Mesenchymal stem cell (in vitro differentiated cells and primary cell): ENCODE measurements around the gene COG6.

Experiments used
- DNase-seq: peaks from one replicate; pipeline ENCODE4 v3.0.0-alpha.2; 2013
- H2AFZ ChIP-seq: one replicate; pipeline ENCODE4 v1.6.1; 2013; ENCODE audit warnings: low read depth, mild to moderate bottlenecking, control low read depth, inconsistent platforms, low read length, moderate library complexity
- H2AK5ac ChIP-seq: 2 replicates; pipeline ENCODE4 v1.6.1; 2013; ENCODE audit warnings: low read length, moderate library complexity, mild to moderate bottlenecking, inconsistent platforms; ENCODE audit not compliant: severe bottlenecking
- H2BK120ac ChIP-seq: one replicate; pipeline ENCODE4 v1.6.1; 2013; ENCODE audit warnings: low read depth, mild to moderate bottlenecking, inconsistent platforms, low read length, moderate library complexity
- H2BK12ac ChIP-seq, 2 experiments: one replicate each; pipeline ENCODE4 v1.6.1; 2013; ENCODE audit warnings: inconsistent platforms in 2 of 2, low read length in 2 of 2, mild to moderate bottlenecking in 2 of 2, moderate library complexity in 2 of 2, control low read depth in 1 of 2
- H2BK15ac ChIP-seq: one replicate; pipeline ENCODE4 v1.6.1; 2013; ENCODE audit warnings: mild to moderate bottlenecking, low read depth, inconsistent platforms; ENCODE audit not compliant: poor library complexity, severe bottlenecking
- H2BK5ac ChIP-seq: 2 replicates; pipeline ENCODE4 v1.6.1; 2013; ENCODE audit warnings: low read depth, mild to moderate bottlenecking, low read length, control low read depth, inconsistent platforms; ENCODE audit not compliant: poor library complexity, severe bottlenecking
- H3K14ac ChIP-seq, 2 experiments: one replicate each; pipeline ENCODE4 v1.6.1; 2013; ENCODE audit warnings: inconsistent platforms in 2 of 2, low read length in 2 of 2, control low read depth in 1 of 2, mild to moderate bottlenecking in 1 of 2, moderate library complexity in 1 of 2
- H3K18ac ChIP-seq, 2 experiments: one replicate each; pipeline ENCODE4 v1.6.1; 2013; ENCODE audit warnings: inconsistent platforms in 2 of 2, low read length in 2 of 2, control low read depth in 1 of 2, low read depth in 1 of 2, mild to moderate bottlenecking in 1 of 2
- H3K23ac ChIP-seq, 2 experiments: one replicate each; pipeline ENCODE4 v1.6.1; 2013; ENCODE audit warnings: inconsistent platforms in 2 of 2, low read length in 2 of 2, mild to moderate bottlenecking in 2 of 2, moderate library complexity in 2 of 2, control low read depth in 1 of 2
- H3K27ac ChIP-seq: 2 replicates; pipeline ENCODE4 v1.5.1; 2013; ENCODE audit warnings: mild to moderate bottlenecking, moderate library complexity, low read length, control low read depth, inconsistent platforms; ENCODE audit not compliant: poor library complexity, severe bottlenecking
- H3K27me3 ChIP-seq, 2 experiments: 2 replicates each; pipeline versions ENCODE4 v1.6.1 to v1.7.0; 2013; ENCODE audit warnings: low read length in 2 of 2, mild to moderate bottlenecking in 2 of 2, moderate library complexity in 2 of 2, control low read depth in 1 of 2, inconsistent platforms in 1 of 2; ENCODE audit not compliant: control insufficient read depth in 1 of 2, insufficient read depth in 1 of 2
- H3K36me3 ChIP-seq, 2 experiments: 2 replicates each; pipeline versions ENCODE4 v1.6.1 to v1.7.0; 2013; ENCODE audit warnings: low read length in 2 of 2, control low read depth in 1 of 2, inconsistent platforms in 1 of 2, low read depth in 1 of 2, mild to moderate bottlenecking in 1 of 2; ENCODE audit not compliant: insufficient read depth in 2 of 2, control insufficient read depth in 1 of 2
- H3K4ac ChIP-seq, 2 experiments: one replicate each; pipeline ENCODE4 v1.6.1; 2013; ENCODE audit warnings: inconsistent platforms in 2 of 2, low read length in 2 of 2, mild to moderate bottlenecking in 2 of 2, moderate library complexity in 2 of 2, control low read depth in 1 of 2, low read depth in 1 of 2
- H3K4me1 ChIP-seq: 2 replicates; pipeline ENCODE4 v1.6.1; 2013; ENCODE audit warnings: low read depth, low read length, control low read depth; ENCODE audit not compliant: control insufficient read depth, insufficient read depth
- H3K4me2 ChIP-seq: 2 replicates; pipeline ENCODE4 v1.6.1; 2013; ENCODE audit warnings: low read length, mild to moderate bottlenecking, inconsistent platforms; ENCODE audit not compliant: poor library complexity, severe bottlenecking
- H3K4me3 ChIP-seq, 2 experiments: 2 replicates each; pipeline versions ENCODE4 v1.5.1 to v1.7.0; 2013; ENCODE audit warnings: low read length in 2 of 2, mild to moderate bottlenecking in 2 of 2, control low read depth in 1 of 2, low read depth in 1 of 2; ENCODE audit not compliant: insufficient read depth in 1 of 2
- H3K79me1 ChIP-seq: replicated peaks from 2 replicates; pipeline ENCODE4 v1.6.1; 2013; ENCODE audit warnings: mild to moderate bottlenecking, control low read depth, low read length, inconsistent platforms; ENCODE audit not compliant: poor library complexity, severe bottlenecking
- H3K9ac ChIP-seq: 2 replicates; pipeline ENCODE4 v1.7.0; 2013; ENCODE audit warnings: mild to moderate bottlenecking, low read length, moderate library complexity
- H3K9me3 ChIP-seq: 2 replicates; pipeline ENCODE4 v1.7.0; 2013; ENCODE audit warnings: mild to moderate bottlenecking, low read length; ENCODE audit not compliant: control insufficient read depth
- H4K8ac ChIP-seq: one replicate; pipeline ENCODE4 v1.6.1; 2013; ENCODE audit warnings: inconsistent platforms, mild to moderate bottlenecking, low read length, moderate library complexity
- H4K91ac ChIP-seq: one replicate; pipeline ENCODE4 v1.6.1; 2013; ENCODE audit warnings: mild to moderate bottlenecking, low read length, inconsistent platforms
- WGBS: methylation state at CpG from one replicate; pipeline ENCODE4 v1.1.7; 2013; ENCODE audit warnings: mixed read lengths; 5-methylcytosine and 5-hydroxymethylcytosine counted together

Gene COG6

DNA sequence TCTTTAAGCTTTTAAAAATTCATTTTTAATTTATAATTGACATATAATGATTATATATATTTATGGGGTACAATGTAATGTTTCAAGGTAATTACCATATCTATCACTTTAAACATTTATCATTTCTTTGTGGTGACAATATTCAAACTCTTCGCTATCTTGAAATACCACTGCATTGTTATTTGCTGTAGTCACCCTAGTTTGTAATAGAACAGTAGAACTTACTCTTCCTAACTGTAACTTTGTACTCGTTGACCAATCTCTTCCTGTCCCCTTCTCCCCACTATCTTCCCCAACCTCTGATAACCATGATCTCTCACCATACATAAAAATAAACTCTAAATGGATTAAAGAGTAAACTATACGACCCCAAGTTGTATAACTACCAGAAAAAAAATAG is 20.4 kb downstream of the COG6 start:
- no peaks in the 10 kb centered on the region for H3K9me3 ChIP-seq
- no peak overlapping the region for H2BK5ac ChIP-seq
- H3K36me3 ChIP-seq = peaks cover 7 to 41% of the 10 kb centered on the region in 2 experiments
- 49% methylated on average over 2 of the region's 3 CpGs for WGBS
- no peak overlapping the region for H2AK5ac ChIP-seq
- H2BK12ac ChIP-seq = no peak overlapping the region
- no peak overlapping the region for H3K23ac ChIP-seq
- no peak overlapping the region for H4K91ac ChIP-seq
- DNase-seq = no peak
- no peak overlapping the region for H3K14ac ChIP-seq
- no peak overlapping the region for H2BK15ac ChIP-seq
- no peak overlapping the region for H3K4me2 ChIP-seq
- H4K8ac ChIP-seq = no peak overlapping the region
- H3K9ac ChIP-seq = peak overlapping the region; percentile 34
- H3K4me3 ChIP-seq = no peak overlapping the region
- H3K18ac ChIP-seq = no peak overlapping the region
- no peak overlapping the region for H3K27ac ChIP-seq
- H2AFZ ChIP-seq = no peak overlapping the region
- H3K4me1 ChIP-seq = no peaks in the 10 kb centered on the region
- peaks cover 4% of the 10 kb centered on the region for H3K79me1 ChIP-seq
- no peaks in the 10 kb centered on the region for H3K27me3 ChIP-seq
- H2BK120ac ChIP-seq = no peak overlapping the region
- no peak overlapping the region for H3K4ac ChIP-seq

DNA sequence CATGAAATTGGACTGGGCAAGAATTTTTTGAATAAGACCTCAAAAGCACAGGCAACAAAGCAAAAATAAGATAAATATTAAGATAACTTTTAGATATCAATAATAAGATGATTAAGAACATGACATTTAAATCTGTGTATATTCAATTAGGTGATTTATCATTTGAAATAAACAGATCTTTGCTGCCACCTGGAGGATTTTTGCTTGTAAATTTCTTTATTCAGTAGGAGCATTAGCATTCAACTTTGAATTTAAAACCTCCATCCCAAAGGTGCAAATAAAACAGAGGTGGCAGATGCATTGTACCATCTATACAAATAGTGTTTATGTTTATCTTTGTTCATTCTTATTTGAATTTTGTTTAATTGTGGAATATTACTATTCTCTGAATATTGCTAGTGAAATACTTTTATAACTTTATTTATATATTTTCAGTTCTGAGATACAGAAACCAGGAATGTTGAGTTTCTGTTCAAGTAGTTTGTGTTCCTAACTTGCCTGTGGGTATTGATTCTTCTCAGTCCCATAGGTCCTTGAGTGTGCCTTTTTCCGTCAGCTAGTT is 20.9 kb downstream of the COG6 start:
- DNase-seq = peak; percentile 53
- H3K36me3 ChIP-seq = peaks cover 7 to 46% of the 10 kb centered on the region in 2 experiments

GRCh38 chr13:39682310-39682709 is 26.8 kb downstream of the COG6 start:
- Histone ChIP-seq H2BK12ac (no peak overlapping the region), H2BK120ac (no peak overlapping the region), H3K4me2 (no peak overlapping the region), H3K79me1 (peaks cover 6% of the 10 kb centered on the region), H2BK5ac (no peak overlapping the region), H3K9ac (no peak overlapping the region), H3K36me3 (peaks cover 7 to 55% of the 10 kb centered on the region in 2 experiments), H3K4me3 (no peak overlapping the region), H3K27ac (no peak overlapping the region), H3K14ac (no peak overlapping the region), H2AFZ (no peak overlapping the region), H3K23ac (no peak overlapping the region), H2BK15ac (no peak overlapping the region), H4K8ac (no peak overlapping the region), H3K9me3 (no peaks in the 10 kb centered on the region), H3K27me3 (no peaks in the 10 kb centered on the region), H2AK5ac (no peak overlapping the region), H4K91ac (no peak overlapping the region), H3K4ac (no peak overlapping the region), H3K4me1 (no peaks in the 10 kb centered on the region), H3K18ac (no peak overlapping the region)
- WGBS = no CpG with 5 or more reads among the region's 2 CpGs
- no peak for DNase-seq

More for the DNA sequence above, 20.9 kb downstream of the COG6 start:
- no peaks in the 10 kb centered on the region for H3K27me3 ChIP-seq
- H3K79me1 ChIP-seq = peaks cover 6% of the 10 kb centered on the region
- H3K14ac ChIP-seq = no peak overlapping the region
- H3K27ac ChIP-seq = no peak overlapping the region
- H2BK15ac ChIP-seq = no peak overlapping the region
- H2BK5ac ChIP-seq = no peak overlapping the region
- no peak overlapping the region for H3K4me2 ChIP-seq
- no peak overlapping the region for H3K18ac ChIP-seq
- no peak overlapping the region for H2BK12ac ChIP-seq
- H3K9ac ChIP-seq = peak overlapping the region; percentile 34
- H3K4me3 ChIP-seq = no peak overlapping the region
- no peak overlapping the region for H2AFZ ChIP-seq
- H3K23ac ChIP-seq = no peak overlapping the region
- no peaks in the 10 kb centered on the region for H3K9me3 ChIP-seq
- no peak overlapping the region for H4K8ac ChIP-seq
- no peak overlapping the region for H2AK5ac ChIP-seq
- no peak overlapping the region for H2BK120ac ChIP-seq
- 100% methylated on average over 1 of the region's 1 CpG for WGBS
- no peaks in the 10 kb centered on the region for H3K4me1 ChIP-seq
- no peak overlapping the region for H3K4ac ChIP-seq
- H4K91ac ChIP-seq = no peak overlapping the region

- Histone ChIP-seq H3K79me1 (peaks cover 6% of the 10 kb centered on the region), H2AFZ (no peak overlapping the region), H3K27me3 (no peaks in the 10 kb centered on the region), H2BK15ac (no peak overlapping the region), H3K4me3 (no peak overlapping the region), H3K23ac (no peak overlapping the region), H3K4ac (no peak overlapping the region), H4K8ac (no peak overlapping the region), H3K9ac (no peak overlapping the region), H2BK120ac (no peak overlapping the region), H3K18ac (no peak overlapping the region), H3K4me2 (no peak overlapping the region), H2AK5ac (no peak overlapping the region), H3K36me3 (peaks cover 7 to 56% of the 10 kb centered on the region in 2 experiments), H3K27ac (no peak overlapping the region), H3K9me3 (no peaks in the 10 kb centered on the region), H4K91ac (no peak overlapping the region), H2BK5ac (no peak overlapping the region), H2BK12ac (no peak overlapping the region), H3K4me1 (no peaks in the 10 kb centered on the region), H3K14ac (no peak overlapping the region)
- DNase-seq = no peak
- WGBS = 82% methylated on average over 1 of the region's 2 CpGs
These were observed 27.3 kb downstream of the COG6 start for GRCh38 chr13:39682788-39683187.
